NCI-H2081 treated with DMSO at 0.1 percent for 48 hours (cell line): Measurements from ENCODE around the gene ARL15.
"Not testable (repeated sequence)": the region's sequence is repeated elsewhere in the genome, so short reads cannot be mapped to it uniquely, and the experiment has no call there.

Experiments
- DNase-seq: peaks from one replicate; lab custom pipeline; 2025; lab: John Stamatoyannopoulos, UW

The ARL15 gene

GRCh38 chr5:54090495-54091120 lies 219.8 kb downstream of the ARL15 start:
- no peak for DNase-seq

GRCh38 chr5:54088081-54088480 lies 222.3 kb downstream of the ARL15 start:
- DNase-seq, result no peak

GRCh38 chr5:54087436-54087835 lies 222.9 kb downstream of the ARL15 start:
- DNase-seq, result no peak

GRCh38 chr5:54086191-54086590 lies 224.2 kb downstream of the ARL15 start:
- DNase-seq, result no peak

- no peak for DNase-seq
Measured at GRCh38 chr5:54084696-54085095, 225.7 kb downstream of the ARL15 start.

GRCh38 chr5:54083851-54084250 lies 226.5 kb downstream of the ARL15 start:
- no peak for DNase-seq

- no peak for DNase-seq
Measured at GRCh38 chr5:54083245-54083644, 227.1 kb downstream of the ARL15 start.

- DNase-seq, result no peak
Measured at GRCh38 chr5:54081415-54081814, 229.0 kb downstream of the ARL15 start.

- no peak for DNase-seq
Measured at GRCh38 chr5:54080831-54081230, 229.5 kb downstream of the ARL15 start.

- no peak for DNase-seq
Measured at GRCh38 chr5:54073735-54074134, 236.6 kb downstream of the ARL15 start.

GRCh38 chr5:54073131-54073530 lies 237.2 kb downstream of the ARL15 start:
- DNase-seq, result no peak

GRCh38 chr5:54066433-54066832 lies 243.9 kb downstream of the ARL15 start:
- DNase-seq, result no peak

- DNase-seq, result no peak
Measured at GRCh38 chr5:54063817-54064216, 246.6 kb downstream of the ARL15 start.

- no peak for DNase-seq
Measured at GRCh38 chr5:54062958-54063357, 247.4 kb downstream of the ARL15 start.

- not testable (repeated sequence) for DNase-seq
Measured at GRCh38 chr5:54060919-54061318, 249.5 kb downstream of the ARL15 start.

GRCh38 chr5:54049963-54050362 lies 260.4 kb downstream of the ARL15 start:
- DNase-seq, result no peak

GRCh38 chr5:54049144-54049543 lies 261.2 kb downstream of the ARL15 start:
- no peak for DNase-seq

GRCh38 chr5:54045077-54045792 lies 265.1 kb downstream of the ARL15 start:
- DNase-seq, result no peak

GRCh38 chr5:54044276-54044675 lies 266.1 kb downstream of the ARL15 start:
- DNase-seq, result not testable (repeated sequence)

GRCh38 chr5:54040804-54041203 lies 269.6 kb downstream of the ARL15 start:
- no peak for DNase-seq

GRCh38 chr5:54040018-54040417 lies 270.4 kb downstream of the ARL15 start:
- no peak for DNase-seq

GRCh38 chr5:54037205-54037604 lies 273.2 kb downstream of the ARL15 start:
- no peak for DNase-seq

GRCh38 chr5:54030981-54031380 lies 279.4 kb downstream of the ARL15 start:
- no peak for DNase-seq

- DNase-seq, result no peak
Measured at GRCh38 chr5:54024466-54024865, 285.9 kb downstream of the ARL15 start.
